ENCODE data around the gene PAXIP1. TPM values are rescaled to one million over a fixed set of nuclear protein-coding genes. Genes with fewer than 3 reads are reported as not detected.

PAXIP1 gene
- total RNA-seq, 1 experiment from 2014 or later = 32.6 TPM

DNA sequence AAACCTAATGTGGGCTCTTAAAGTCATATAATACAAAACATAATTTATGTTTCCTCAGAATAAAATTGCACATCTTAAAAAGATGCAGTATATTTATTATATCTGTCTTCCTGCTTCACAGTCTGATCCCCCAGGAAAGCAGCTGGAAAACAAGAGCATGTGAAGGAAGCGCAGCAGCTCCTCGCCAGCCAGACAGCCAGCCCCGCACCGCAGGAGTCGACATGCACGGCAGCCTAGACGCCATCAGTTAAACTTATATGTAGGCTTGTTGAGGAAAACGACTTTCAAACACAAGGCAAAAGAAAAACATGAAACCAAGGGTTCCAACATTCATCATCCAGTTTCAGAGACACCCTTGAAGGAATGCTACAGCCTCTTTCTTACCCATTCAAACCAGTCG is 59.0 kb downstream of the PAXIP1 start:
- no peak overlapping the region for H2AFZ ChIP-seq (ENCODE audit: low read length)
- H3K4me1 ChIP-seq (ENCODE audit: insufficient read depth, low read length) = no peaks in the 10 kb centered on the region
- Mint-ChIP-seq H3K27ac (no peak overlapping the region; a peak in 2 of 7 replicates), H3K4me1 (no peaks in the 10 kb centered on the region), H3K4me3 (no peak overlapping the region), H3K27me3 (ENCODE audit: low read depth) (peaks cover 1% of the 10 kb centered on the region; the same call in 1 of the 2 replicates), H3K9me3 (peaks cover 12 to 16% of the 10 kb centered on the region in 2 experiments), H3K36me3 (ENCODE audit: insufficient read depth in 1 of 3, low read depth in 3 of 3) (peaks cover 40 to 78% (median 66%) of the 10 kb centered on the region in 3 experiments)
- H3K27ac ChIP-seq (ENCODE audit: insufficient read length, low read depth, low read length) = no peak overlapping the region
- H2BK20ac ChIP-seq (ENCODE audit: low read depth, low read length, poor library complexity, severe bottlenecking) = no peak overlapping the region
- no peak overlapping the region for H3T11ph ChIP-seq (ENCODE audit: low read length)
- no peak overlapping the region for H4K8ac ChIP-seq (replicated peaks; ENCODE audit: insufficient read length, low read depth, low read length)
- no peak overlapping the region for H3K9ac ChIP-seq (ENCODE audit: extremely low read depth, insufficient read length, low read length)
- no peak overlapping the region for H4K91ac ChIP-seq (ENCODE audit: insufficient read length, low read depth, low read length)
- no peak overlapping the region for H3K4ac ChIP-seq (ENCODE audit: low read depth, low read length)
- no peak overlapping the region for H2BK12ac ChIP-seq (ENCODE audit: insufficient read length, low read depth, low read length)
- H3K27me3 ChIP-seq (ENCODE audit: insufficient read depth, low read length) = no peaks in the 10 kb centered on the region
- H2BK15ac ChIP-seq (ENCODE audit: low read depth, low read length) = no peak overlapping the region
- no peak for DNase-seq
- no peak overlapping the region for H3K56ac ChIP-seq (ENCODE audit: insufficient read length, low read depth, low read length)
- no peaks in the 10 kb centered on the region for H4K20me1 ChIP-seq (ENCODE audit: control insufficient read depth, insufficient read depth, insufficient read length)
- TF ChIP-seq, protein P1, sequence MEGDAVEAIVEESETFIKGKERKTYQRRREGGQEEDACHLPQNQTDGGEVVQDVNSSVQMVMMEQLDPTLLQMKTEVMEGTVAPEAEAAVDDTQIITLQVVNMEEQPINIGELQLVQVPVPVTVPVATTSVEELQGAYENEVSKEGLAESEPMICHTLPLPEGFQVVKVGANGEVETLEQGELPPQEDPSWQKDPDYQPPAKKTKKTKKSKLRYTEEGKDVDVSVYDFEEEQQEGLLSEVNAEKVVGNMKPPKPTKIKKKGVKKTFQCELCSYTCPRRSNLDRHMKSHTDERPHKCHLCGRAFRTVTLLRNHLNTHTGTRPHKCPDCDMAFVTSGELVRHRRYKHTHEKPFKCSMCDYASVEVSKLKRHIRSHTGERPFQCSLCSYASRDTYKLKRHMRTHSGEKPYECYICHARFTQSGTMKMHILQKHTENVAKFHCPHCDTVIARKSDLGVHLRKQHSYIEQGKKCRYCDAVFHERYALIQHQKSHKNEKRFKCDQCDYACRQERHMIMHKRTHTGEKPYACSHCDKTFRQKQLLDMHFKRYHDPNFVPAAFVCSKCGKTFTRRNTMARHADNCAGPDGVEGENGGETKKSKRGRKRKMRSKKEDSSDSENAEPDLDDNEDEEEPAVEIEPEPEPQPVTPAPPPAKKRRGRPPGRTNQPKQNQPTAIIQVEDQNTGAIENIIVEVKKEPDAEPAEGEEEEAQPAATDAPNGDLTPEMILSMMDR (conservative IDR thresholded peaks at IDR 0.05) = no peak
- no CpG with 5 or more reads among the region's 9 CpGs for WGBS (ENCODE audit: extremely low coverage, insufficient read length, low lambda C conversion rate)
- H3K23me2 ChIP-seq (ENCODE audit: insufficient read length, low read depth, low read length, poor library complexity, severe bottlenecking) = no peaks in the 10 kb centered on the region
- H3K14ac ChIP-seq (ENCODE audit: insufficient read depth, low read length) = no peak overlapping the region
- no peaks in the 10 kb centered on the region for H3K79me1 ChIP-seq (ENCODE audit: insufficient read depth, low read depth, low read length, poor library complexity, severe bottlenecking)
- H2AK5ac ChIP-seq (ENCODE audit: insufficient read length, low read length) = no peak overlapping the region
- H3K9me3 ChIP-seq (ENCODE audit: control insufficient read depth, low read depth, low read length) = peaks cover 5% of the 10 kb centered on the region
- H3K79me2 ChIP-seq (ENCODE audit: insufficient read depth, low read length) = no peaks in the 10 kb centered on the region
- no peak overlapping the region for H2BK120ac ChIP-seq (ENCODE audit: low read depth, low read length, poor library complexity, severe bottlenecking)
- no peak overlapping the region for H2BK5ac ChIP-seq (ENCODE audit: insufficient read length, low read length)
- H3K23ac ChIP-seq (ENCODE audit: insufficient read length, low read depth, low read length) = no peak overlapping the region
- no peak overlapping the region for H3K4me2 ChIP-seq (ENCODE audit: insufficient read depth, insufficient read length, low read length)
- H4K5ac ChIP-seq (ENCODE audit: insufficient read length, low read depth, low read length) = no peak overlapping the region
- no peak overlapping the region for H3K18ac ChIP-seq (ENCODE audit: insufficient read length, low read depth, low read length)
